ENCODE data around the gene SLC7A5. TPM values are rescaled to one million over a fixed set of nuclear protein-coding genes. Genes with fewer than 3 reads are reported as not detected.
A peak's percentile ranks its signal among the peaks of the same experiment; 100 is the strongest.

The SLC7A5 gene
- total RNA-seq, 1 donor from 2014 or later, result 169 TPM

GRCh38 chr16:87854053-87854906, 15.0 kb downstream of the SLC7A5 start:
- FAIRE-seq (no peak), DNase-seq (ENCODE audit: low read depth) (peak; percentile 20)
- no peak for TF ChIP-seq CTCF (IDR thresholded peaks at IDR 0.05; ENCODE audit: insufficient read depth, low read length, severe bottlenecking)
- Histone ChIP-seq H3K4me3 (ENCODE audit: low read depth, low read length) (no peak overlapping the region), H3K27me3 (ENCODE audit: control insufficient read depth, insufficient read depth, low read length) (no peaks in the 10 kb centered on the region), H3K36me3 (ENCODE audit: control insufficient read depth, insufficient read depth, low read length) (peaks cover 51% of the 10 kb centered on the region)

- Histone ChIP-seq H3K4me3 (ENCODE audit: low read depth, low read length) (no peak overlapping the region), H3K36me3 (ENCODE audit: control insufficient read depth, insufficient read depth, low read length) (peaks cover 55% of the 10 kb centered on the region), H3K27me3 (ENCODE audit: control insufficient read depth, insufficient read depth, low read length) (no peaks in the 10 kb centered on the region)
- FAIRE-seq, result no peak
- no peak for TF ChIP-seq CTCF (IDR thresholded peaks at IDR 0.05; ENCODE audit: insufficient read depth, low read length, severe bottlenecking)
- DNase-seq (ENCODE audit: low read depth), result peak; percentile 83
Measured at GRCh38 chr16:87853411-87854052, 15.8 kb downstream of the SLC7A5 start.

GRCh38 chr16:87851601-87852000, 17.7 kb downstream of the SLC7A5 start:
- no peak for DNase-seq (ENCODE audit: low read depth)
- Histone ChIP-seq H3K36me3 (ENCODE audit: control insufficient read depth, insufficient read depth, low read length) (peaks cover 68% of the 10 kb centered on the region), H3K4me3 (ENCODE audit: low read depth, low read length) (no peak overlapping the region), H3K27me3 (ENCODE audit: control insufficient read depth, insufficient read depth, low read length) (no peaks in the 10 kb centered on the region)
- no peak for FAIRE-seq
- TF ChIP-seq CTCF (IDR thresholded peaks at IDR 0.05; ENCODE audit: insufficient read depth, low read length, severe bottlenecking), result peak; percentile 2

GRCh38 chr16:87851141-87851587, 18.1 kb downstream of the SLC7A5 start:
- H3K4me3 ChIP-seq (ENCODE audit: low read depth, low read length), result no peak overlapping the region
- peaks cover 68% of the 10 kb centered on the region for H3K36me3 ChIP-seq (ENCODE audit: control insufficient read depth, insufficient read depth, low read length)
- no peak for TF ChIP-seq CTCF (IDR thresholded peaks at IDR 0.05; ENCODE audit: insufficient read depth, low read length, severe bottlenecking)
- peak; percentile 73 for DNase-seq (ENCODE audit: low read depth)
- FAIRE-seq, result no peak
- H3K27me3 ChIP-seq (ENCODE audit: control insufficient read depth, insufficient read depth, low read length), result no peaks in the 10 kb centered on the region

- peak; percentile 93 for TF ChIP-seq CTCF (IDR thresholded peaks at IDR 0.05; ENCODE audit: insufficient read depth, low read length, severe bottlenecking)
- no peak overlapping the region for H3K4me3 ChIP-seq (ENCODE audit: low read depth, low read length)
- DNase-seq (ENCODE audit: low read depth), result no peak
- peaks cover 67% of the 10 kb centered on the region for H3K36me3 ChIP-seq (ENCODE audit: control insufficient read depth, insufficient read depth, low read length)
- no peak for FAIRE-seq
- H3K27me3 ChIP-seq (ENCODE audit: control insufficient read depth, insufficient read depth, low read length), result no peaks in the 10 kb centered on the region
Measured at GRCh38 chr16:87850009-87851006, 19.0 kb downstream of the SLC7A5 start.

All from bronchial epithelial cell (primary cell).